GM18505 (cell line): Measurements from ENCODE around the gene UQCRC1.
"Not testable (repeated sequence)": the region's sequence is repeated elsewhere in the genome, so short reads cannot be mapped to it uniquely, and the experiment has no call there.

Source experiments
- ATAC-seq: cut with Tn5 transposase; IDR thresholded peaks from one replicate; pipeline ENCODE4 v1.9.1; 2021; ENCODE audit not compliant: unreplicated experiment
- POLR2A ChIP-seq: IDR thresholded peaks from 4 replicates; pipeline ENCODE4 v1.6.1; 2011; ENCODE audit warnings: borderline replicate concordance; ENCODE audit not compliant: insufficient read depth, insufficient read length; ENCODE audit errors: extremely low read depth

The UQCRC1 gene

GRCh38 chr3:48555949-48556795, 53.3 kb downstream of the UQCRC1 start:
- no peak for ATAC-seq
- no peak for TF ChIP-seq POLR2A

GRCh38 chr3:48555231-48555948, 54.1 kb downstream of the UQCRC1 start:
- no peak for ATAC-seq
- no peak for TF ChIP-seq POLR2A

- no peak for ATAC-seq
- TF ChIP-seq POLR2A: no peak
Measured at GRCh38 chr3:48553886-48554845, 55.3 kb downstream of the UQCRC1 start.

GRCh38 chr3:48553361-48553760, 56.1 kb downstream of the UQCRC1 start:
- no peak for ATAC-seq
- TF ChIP-seq POLR2A: no peak

- no peak for TF ChIP-seq POLR2A
- no peak for ATAC-seq
Measured at GRCh38 chr3:48552111-48552951, 57.1 kb downstream of the UQCRC1 start.

GRCh38 chr3:48551651-48552050, 57.8 kb downstream of the UQCRC1 start:
- not testable (repeated sequence) for ATAC-seq
